GM12891 (cell line): ENCODE results near the gene OR4K2.

Experiments used
- POLR2A ChIP-seq: IDR thresholded peaks from 2 replicates; pipeline ENCODE4 v1.6.1; 2011; ENCODE audit warnings: low read depth, low read length, control low read depth
- POLR2AphosphoS5 ChIP-seq: IDR thresholded peaks from 2 replicates; pipeline ENCODE4 v1.6.1; 2011; ENCODE audit warnings: low read depth, low read length, control low read depth
- POU2F2 ChIP-seq: IDR thresholded peaks from 2 replicates; pipeline ENCODE4 v1.6.1; 2011; ENCODE audit warnings: low read depth, mild to moderate bottlenecking, control low read depth, low read length, moderate library complexity
- TAF1 ChIP-seq: IDR thresholded peaks from 2 replicates; pipeline ENCODE4 v1.6.1; 2011; ENCODE audit warnings: low read depth, low read length, control low read depth

DNA sequence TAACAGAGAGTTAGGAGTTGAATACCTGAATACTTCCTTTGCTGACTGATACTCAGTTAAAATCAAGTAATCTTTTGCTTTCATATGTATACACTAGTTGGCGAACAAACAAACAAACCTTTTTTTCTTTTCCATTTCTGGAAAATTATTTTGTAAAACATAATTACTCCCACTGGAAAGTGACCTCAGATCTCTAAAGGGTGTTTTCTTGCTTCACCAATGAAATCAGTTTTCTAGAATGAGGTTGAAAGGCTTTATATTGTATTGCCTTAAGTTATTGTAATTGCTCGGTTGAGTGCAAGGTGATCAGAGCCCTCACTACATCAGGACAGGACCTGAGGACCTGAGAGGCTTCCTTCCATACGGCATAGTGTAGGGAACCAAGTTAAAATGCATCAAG, 55.7 kb downstream of the OR4K2 start, which contains the start of gene OR4K1:
- TF ChIP-seq POLR2AphosphoS5 (no peak), POLR2A (no peak), POU2F2 (no peak), TAF1 (no peak)
